COLO668 (cell line): Measurements from ENCODE around the gene TKTL2.
"Not testable (repeated sequence)": the region's sequence is repeated elsewhere in the genome, so short reads cannot be mapped to it uniquely, and the experiment has no call there.

Experiments
- DNase-seq: peaks from one replicate; lab custom pipeline; 2025; ENCODE audit not compliant: unreplicated experiment; lab: John Stamatoyannopoulos, UW

The TKTL2 gene

GRCh38 chr4:163447481-163447880 is 26.1 kb downstream of the TKTL2 start:
- DNase-seq: no peak

- not testable (repeated sequence) for DNase-seq
Observed at GRCh38 chr4:163447023-163447422, 26.5 kb downstream of the TKTL2 start.

GRCh38 chr4:163440040-163440439 is 33.5 kb downstream of the TKTL2 start:
- DNase-seq: no peak
